HepG2 (cell line): ENCODE data around the gene NT5DC1. TPM values are rescaled to one million over a fixed set of nuclear protein-coding genes. Genes with fewer than 3 reads are reported as not detected.

ENCODE experiments used
- E2F2 ChIP-seq: sonication (generic); formaldehyde crosslinking; IDR thresholded peaks from 2 replicates; pipeline ENCODE4 v1.4.0; 2020; ENCODE audit warnings: missing genetic modification reagents, borderline replicate concordance
- E2F5 ChIP-seq: sonication (generic); formaldehyde crosslinking; conservative IDR thresholded peaks from 2 replicates; pipeline ENCODE4 v1.4.0; 2020; ENCODE audit warnings: missing genetic modification reagents
- GABPA ChIP-seq, 2 experiments: IDR thresholded peaks; 2 replicates each; pipeline ENCODE4 v1.6.1; 2011 to 2016; ENCODE audit warnings: low read depth in 2 of 2, low read length in 1 of 2, missing biosample characterization in 1 of 2, missing genetic modification characterization in 1 of 2
- HMGXB3 ChIP-seq: sonication (generic); formaldehyde crosslinking; IDR thresholded peaks from 2 replicates; pipeline ENCODE4 v1.4.0; 2020; ENCODE audit warnings: missing genetic modification reagents, borderline replicate concordance
- MEIS1 ChIP-seq: sonication (generic); formaldehyde crosslinking; IDR thresholded peaks from 2 replicates; pipeline ENCODE4 v1.9.0; 2021; ENCODE audit warnings: mild to moderate bottlenecking, missing genetic modification reagents, moderate library complexity, borderline replicate concordance
- NCOR1 ChIP-seq: fragments of 200-600 bp; sonication (generic); IDR thresholded peaks from 2 replicates; pipeline ENCODE4 v1.7.0; 2017; ENCODE audit warnings: antibody characterized with exemption, low read length, borderline replicate concordance
- PAWR ChIP-seq: sonication (generic); formaldehyde crosslinking; IDR thresholded peaks from 2 replicates; pipeline ENCODE4 v1.4.0; 2020; ENCODE audit warnings: missing genetic modification reagents, mild to moderate bottlenecking, borderline replicate concordance
- RFX1 ChIP-seq: fragments of 450-650 bp; IDR thresholded peaks from 2 replicates; pipeline ENCODE4 v1.6.1; 2017
- RNF219 ChIP-seq: sonication (generic); formaldehyde crosslinking; IDR thresholded peaks from 2 replicates; pipeline ENCODE4 v1.5.0; 2020; ENCODE audit warnings: mild to moderate bottlenecking, missing genetic modification reagents
- TFDP1 ChIP-seq: IDR thresholded peaks from 2 replicates; pipeline ENCODE4 v1.6.1; 2016; ENCODE audit warnings: missing compliant biosample characterization, missing genetic modification reagents, borderline replicate concordance
- ZBTB46 ChIP-seq: sonication (generic); formaldehyde crosslinking; IDR thresholded peaks from 2 replicates; pipeline ENCODE4 v1.4.0; 2020; ENCODE audit warnings: mild to moderate bottlenecking, missing genetic modification reagents, borderline replicate concordance
- ZFP36L1 ChIP-seq: sonication (generic); formaldehyde crosslinking; IDR thresholded peaks from 2 replicates; pipeline ENCODE4 v1.8.0; 2022; ENCODE audit warnings: mild to moderate bottlenecking, missing genetic modification reagents, moderate library complexity
- ZNF121 ChIP-seq: sonication (generic); formaldehyde crosslinking; IDR thresholded peaks from 2 replicates; pipeline ENCODE4 v1.5.0; 2020; ENCODE audit warnings: mild to moderate bottlenecking, missing genetic modification reagents
- ZNF430 ChIP-seq: sonication (generic); formaldehyde crosslinking; IDR thresholded peaks from 2 replicates; pipeline ENCODE4 v1.9.0; 2021; ENCODE audit warnings: mild to moderate bottlenecking, missing genetic modification reagents
- ZNF552 ChIP-seq: sonication (generic); formaldehyde crosslinking; IDR thresholded peaks from 2 replicates; pipeline ENCODE4 v1.9.0; 2022; ENCODE audit warnings: missing genetic modification reagents, mild to moderate bottlenecking, borderline replicate concordance
- ZNF782 ChIP-seq: sonication (generic); formaldehyde crosslinking; IDR thresholded peaks from 2 replicates; pipeline ENCODE4 v1.4.0; 2020; ENCODE audit warnings: missing genetic modification reagents, mild to moderate bottlenecking, borderline replicate concordance
- polyA plus RNA-seq, 8 experiments: library from polyadenylated mRNA; depleted of rRNA in 3 of 8; stranded (reverse) in 7 of 8; unstranded in 1 of 8; fragments of >200 nt; fragmentation: Illumina TruSeq in 4 of 8; extraction: Trizol in 4 of 8; gene quantifications; 2 replicates each; pipeline versions ENCODE4 v1.2.1 to v1.2.3, GENCODE V29; 2011 to 2016; ENCODE audit warnings: low read depth in 4 of 8, missing spikeins in 1 of 8, mixed read lengths in 1 of 8; ENCODE audit not compliant: insufficient read depth in 1 of 8
- total RNA-seq, 5 experiments: library from RNA; depleted of rRNA; stranded (reverse); fragments of >200 nt; fragmentation: Illumina TruSeq; extraction: Trizol; gene quantifications; 2 replicates each; pipeline ENCODE4 v1.2.3, GENCODE V29; 2016; ENCODE audit warnings: low read depth in 1 of 5

The NT5DC1 gene
- total and polyA plus RNA-seq, 2 of the 13 experiments (the other 11 are each of a cell fraction or from before 2014, with no cell fraction given), result 27.0 to 56.1 TPM

- TF ChIP-seq HMGXB3 (CRISPR knock-in tag) (peak; percentile 61; the same call in 1 of the 2 replicates), NCOR1 (no peak), ZNF552 (CRISPR knock-in tag) (no peak), E2F2 (CRISPR knock-in tag) (no peak), ZFP36L1 (no peak; the same call in 1 of the 2 replicates), ZNF430 (no peak), TFDP1 (no peak), ZNF121 (CRISPR knock-in tag) (no peak), RNF219 (CRISPR knock-in tag) (no peak), GABPA (IDR thresholded peaks at IDR 0.05; ENCODE audit: low read depth, low read length) (no peak), GABPA (CRISPR knock-in tag; IDR thresholded peaks at IDR 0.05; ENCODE audit: low read depth) (peak; percentile 9; the same call in 1 of the 2 replicates), MEIS1 (no peak), PAWR (CRISPR knock-in tag) (no peak), RFX1 (no peak), E2F5 (CRISPR knock-in tag) (no peak), ZBTB46 (CRISPR knock-in tag) (no peak), ZNF782 (CRISPR knock-in tag) (no peak)
These were observed 39.9 kb upstream of the NT5DC1 start, which contains the start of gene FRK (continued) for GRCh38 chr6:116060572-116061283.
